CD4-positive, alpha-beta T cell treated with Interleukin-6 at 100 ng/mL for 8 hours (primary cell): ENCODE measurements around the gene USP10.

Experiments used
- DNase-seq: peaks from one replicate; pipeline ENCODE4 v3.0.0-alpha.2; 2020; ENCODE audit warnings: mixed read lengths, low spot score

Gene USP10

GRCh38 chr16:84822990-84823389 lies 123.2 kb downstream of the USP10 start:
- DNase-seq, result no peak

GRCh38 chr16:84823484-84823883 lies 123.7 kb downstream of the USP10 start:
- DNase-seq, result no peak

- no peak for DNase-seq
Observed at GRCh38 chr16:84823926-84824325, 124.1 kb downstream of the USP10 start.

- no peak for DNase-seq
Observed at GRCh38 chr16:84825896-84826557, 126.2 kb downstream of the USP10 start.

- no peak for DNase-seq
Observed at GRCh38 chr16:84826558-84826941, 126.8 kb downstream of the USP10 start.

GRCh38 chr16:84827131-84827574 lies 127.4 kb downstream of the USP10 start:
- DNase-seq, result no peak

GRCh38 chr16:84827897-84828296 lies 128.1 kb downstream of the USP10 start:
- DNase-seq, result no peak

- DNase-seq, result no peak
Observed at GRCh38 chr16:84828322-84828721, 128.5 kb downstream of the USP10 start.
